ES-I3 (cell line): ENCODE measurements around the gene BPIFB6.
"Not testable (repeated sequence)": the region's sequence is repeated elsewhere in the genome, so short reads cannot be mapped to it uniquely, and the experiment has no call there.

Source experiments
- H3K36me3 ChIP-seq: 2 replicates; pipeline ENCODE4 v1.6.1; 2013; ENCODE audit warnings: mild to moderate bottlenecking, low read length, control low read depth, moderate library complexity; ENCODE audit not compliant: insufficient read depth
- H3K4me1 ChIP-seq: 2 replicates; pipeline ENCODE4 v1.6.1; 2013; ENCODE audit warnings: mild to moderate bottlenecking, control low read depth, low read length; ENCODE audit not compliant: insufficient read depth
- H3K9ac ChIP-seq: 2 replicates; pipeline ENCODE4 v1.6.1; 2013; ENCODE audit warnings: low read depth, mild to moderate bottlenecking, low read length, moderate library complexity
- H3K9me3 ChIP-seq: 2 replicates; pipeline ENCODE4 v1.6.1; 2013; ENCODE audit warnings: mild to moderate bottlenecking, low read length, moderate library complexity; ENCODE audit not compliant: control insufficient read depth, insufficient read depth

The BPIFB6 gene

DNA sequence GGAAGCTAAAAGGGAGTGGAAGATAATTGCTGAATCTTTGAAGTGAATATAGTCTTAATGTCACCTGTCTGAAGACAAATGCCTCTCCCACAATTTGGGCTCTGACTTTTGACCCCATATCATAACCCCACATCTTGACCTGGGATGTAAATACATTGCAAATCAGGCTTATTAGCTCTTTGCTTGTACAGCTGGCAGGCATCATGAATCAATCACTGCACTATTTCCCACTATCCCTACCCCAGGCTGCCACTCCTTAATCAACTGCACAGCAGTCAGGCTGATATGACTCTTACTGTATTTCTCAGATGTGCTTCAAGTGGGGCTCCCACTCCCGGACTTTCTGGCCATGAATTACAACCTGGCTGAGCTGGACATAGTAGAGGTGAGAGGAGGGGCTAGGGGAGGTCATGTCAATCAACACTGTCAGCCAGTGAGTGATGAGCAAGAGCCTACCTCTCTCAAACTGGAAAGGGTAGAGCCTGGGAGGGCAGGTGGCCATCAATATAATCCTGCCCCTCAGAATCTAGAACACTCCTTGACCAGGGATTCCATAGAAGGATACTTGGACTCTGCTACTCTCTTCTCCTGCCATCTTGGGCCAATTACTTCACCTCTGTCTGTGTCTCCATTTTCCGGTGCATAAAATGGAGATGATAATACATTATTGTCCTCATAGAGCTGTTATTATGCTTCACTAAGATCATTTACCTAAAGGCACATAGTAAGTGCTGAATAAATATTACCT is 11.7 kb downstream of the BPIFB6 start:
- no peaks in the 10 kb centered on the region for H3K36me3 ChIP-seq
- no peak overlapping the region for H3K9ac ChIP-seq

DNA sequence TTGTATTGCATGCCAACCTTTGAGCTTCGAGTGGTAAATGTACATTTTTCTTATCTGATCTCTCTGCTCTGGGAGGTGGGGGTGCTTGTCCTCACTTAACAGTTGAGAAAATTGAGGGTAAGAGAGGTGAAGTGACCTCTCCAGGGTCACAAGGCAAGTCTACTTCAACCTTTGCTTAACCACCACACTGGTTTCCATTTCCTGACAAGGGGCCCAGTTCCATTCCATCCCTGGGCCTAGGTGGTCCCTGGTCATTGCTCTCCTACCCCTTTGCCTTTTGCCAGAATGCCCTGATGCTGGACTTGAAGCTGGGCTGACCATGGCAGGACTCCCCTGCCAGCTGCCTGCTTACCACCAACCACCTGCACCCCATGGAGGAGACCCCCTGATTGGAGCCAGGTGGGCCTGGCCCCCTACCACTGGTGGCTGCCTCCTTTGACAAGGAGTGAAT is 12.3 kb downstream of the BPIFB6 start:
- peaks cover 5% of the 10 kb centered on the region for H3K9me3 ChIP-seq
- H3K36me3 ChIP-seq = no peaks in the 10 kb centered on the region
- no peaks in the 10 kb centered on the region for H3K4me1 ChIP-seq
- no peak overlapping the region for H3K9ac ChIP-seq

More for the DNA sequence above, 11.7 kb downstream of the BPIFB6 start:
- no peaks in the 10 kb centered on the region for H3K4me1 ChIP-seq
- peaks cover 5% of the 10 kb centered on the region for H3K9me3 ChIP-seq

GRCh38 chr20:33045129-33045721 is 13.8 kb downstream of the BPIFB6 start:
- H3K4me1 ChIP-seq, H3K9ac ChIP-seq, H3K36me3 ChIP-seq, H3K9me3 ChIP-seq: not testable (repeated sequence)

DNA sequence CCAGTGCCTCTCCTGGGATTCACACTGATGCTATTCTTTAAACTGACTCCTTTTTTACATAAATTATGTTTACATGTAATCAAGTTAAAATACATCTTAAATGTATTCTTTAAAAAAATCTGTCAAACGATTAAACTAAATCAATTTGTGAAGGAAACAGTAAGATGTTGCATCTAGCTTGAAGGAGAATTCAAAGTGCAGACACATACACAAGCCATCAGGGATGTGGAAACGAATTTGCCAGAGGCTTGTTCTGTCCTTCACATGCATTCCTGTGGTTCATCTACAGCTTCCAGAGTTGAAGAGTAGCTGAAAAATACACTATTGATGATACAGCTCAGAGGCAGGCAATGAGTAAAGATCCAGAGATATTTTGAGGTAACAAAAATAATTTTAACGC is 15.0 kb downstream of the BPIFB6 start:
- Histone ChIP-seq H3K9me3 (peaks cover 5% of the 10 kb centered on the region), H3K9ac (no peak overlapping the region), H3K36me3 (no peaks in the 10 kb centered on the region), H3K4me1 (no peaks in the 10 kb centered on the region)

DNA sequence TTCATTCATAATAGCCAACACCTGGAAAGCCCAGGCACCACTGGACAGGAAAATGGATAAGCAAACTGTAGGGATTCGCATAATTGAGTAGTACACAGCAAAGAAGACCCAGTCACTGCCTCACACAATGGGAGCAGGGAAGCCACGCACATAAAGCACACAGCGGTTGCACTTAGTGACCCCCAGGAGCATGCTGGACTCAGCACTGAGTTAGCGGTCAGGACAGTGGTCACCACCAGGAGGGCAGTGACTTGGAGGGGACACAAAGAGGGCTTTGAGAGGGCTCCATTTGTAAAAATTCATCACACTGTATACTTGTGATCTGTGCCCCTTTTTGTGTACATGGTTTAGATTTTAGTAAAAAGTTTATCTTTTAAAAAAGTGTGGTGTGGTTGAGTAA is 19.9 kb downstream of the BPIFB6 start:
- Histone ChIP-seq H3K9ac (no peak overlapping the region), H3K9me3 (no peaks in the 10 kb centered on the region), H3K4me1 (peaks cover 6% of the 10 kb centered on the region; the same call in 1 of the 2 replicates), H3K36me3 (no peaks in the 10 kb centered on the region)

DNA sequence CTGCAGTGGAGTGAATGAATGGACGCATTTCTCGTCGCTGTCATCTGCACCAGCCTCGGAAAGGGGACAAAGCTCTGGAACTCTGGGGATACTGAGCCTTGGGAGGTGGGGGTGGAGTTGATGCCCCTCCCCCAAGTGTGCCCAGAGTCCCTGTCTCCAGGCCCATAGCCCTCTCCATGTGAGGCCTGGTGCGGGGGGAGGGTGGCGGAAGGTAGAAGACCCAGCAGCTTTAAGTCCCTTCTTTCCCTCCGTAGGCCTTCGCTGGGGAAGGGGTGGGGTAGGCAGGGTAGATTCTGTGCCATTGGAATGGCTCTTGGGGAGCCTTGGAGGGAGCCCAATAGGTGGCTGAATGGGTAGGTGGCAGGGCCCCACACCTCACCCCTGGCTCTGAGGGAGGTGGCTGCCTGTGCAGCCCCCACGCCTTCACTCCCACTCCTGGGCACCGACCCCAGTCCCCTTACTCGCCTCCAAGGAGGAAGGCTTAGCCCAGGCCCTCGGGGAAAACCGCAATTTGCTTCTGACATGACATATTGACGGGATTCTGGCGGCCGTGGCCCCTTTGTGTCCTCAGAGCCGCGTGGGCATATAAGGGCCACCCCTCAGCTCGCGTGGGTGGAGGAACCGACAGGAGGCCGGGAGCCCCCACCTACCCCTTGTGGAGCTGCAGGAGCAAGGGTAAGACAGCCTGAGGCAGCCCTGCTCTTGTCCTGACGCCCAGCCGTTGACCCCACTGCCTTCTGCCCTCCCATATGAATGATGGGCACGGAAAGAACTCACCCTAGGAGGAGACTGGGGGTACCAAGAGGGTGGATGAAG is 22.1 kb downstream of the BPIFB6 start, which contains the start of gene BPIFB3:
Gene BPIFB3, plus strand, starts transcription at position 613 of the 816 bp plus-strand sequence. CDS start 1,533 bp downstream, outside the sequence.
- Histone ChIP-seq H3K4me1 (peaks cover 6% of the 10 kb centered on the region; the same call in 1 of the 2 replicates), H3K36me3 (no peaks in the 10 kb centered on the region), H3K9ac (no peak within 1 kb of the TSS), H3K9me3 (no peaks in the 10 kb centered on the region)

DNA sequence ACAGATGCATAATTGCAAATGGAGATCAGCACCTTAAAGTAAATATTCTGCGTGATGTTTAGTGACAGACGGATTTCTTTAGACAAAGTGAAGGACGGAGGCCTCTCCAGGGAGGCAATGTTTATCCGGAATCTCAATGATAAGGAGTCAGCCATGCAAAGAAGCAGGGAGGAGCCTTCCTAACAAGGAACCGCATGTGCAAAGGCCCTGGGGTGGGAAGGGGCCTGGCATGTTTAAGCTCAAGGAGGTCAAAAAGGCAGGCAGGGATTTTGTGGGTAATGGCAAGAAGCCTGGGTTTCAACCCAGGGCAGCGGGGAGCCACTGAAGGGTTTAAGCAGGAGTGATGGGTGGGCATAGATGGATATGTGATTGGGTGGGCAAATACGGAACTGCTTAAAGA is 22.9 kb downstream of the BPIFB6 start:
- Histone ChIP-seq H3K4me1 (peaks cover 6% of the 10 kb centered on the region; the same call in 1 of the 2 replicates), H3K9ac (no peak overlapping the region), H3K9me3 (no peaks in the 10 kb centered on the region), H3K36me3 (no peaks in the 10 kb centered on the region)

DNA sequence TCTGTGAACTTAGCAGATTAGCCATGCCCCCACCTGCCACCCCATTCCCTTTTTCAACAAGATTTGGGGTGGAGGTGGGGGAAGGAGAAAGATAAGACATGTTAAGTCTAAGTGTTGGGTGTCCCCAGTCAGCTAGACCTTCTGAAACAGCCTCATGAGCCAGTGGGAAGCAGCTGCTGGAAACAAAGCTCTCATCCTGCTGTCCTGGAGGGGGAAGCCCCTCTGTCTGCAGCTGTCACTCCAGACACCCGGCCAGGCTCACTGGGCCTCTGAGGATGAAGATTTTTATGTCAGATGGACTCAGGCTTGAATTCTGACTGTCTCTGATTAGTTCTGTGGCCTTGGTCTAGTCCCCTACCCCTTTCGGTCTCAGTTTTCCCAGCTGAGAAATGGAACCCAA is 23.3 kb downstream of the BPIFB6 start:
- peaks cover 6% of the 10 kb centered on the region; the same call in 1 of the 2 replicates for H3K4me1 ChIP-seq
- no peaks in the 10 kb centered on the region for H3K9me3 ChIP-seq
- no peak overlapping the region for H3K9ac ChIP-seq
- H3K36me3 ChIP-seq = no peaks in the 10 kb centered on the region

- no peaks in the 10 kb centered on the region for H3K36me3 ChIP-seq
- no peaks in the 10 kb centered on the region for H3K9me3 ChIP-seq
- H3K9ac ChIP-seq = no peak overlapping the region
- no peaks in the 10 kb centered on the region for H3K4me1 ChIP-seq
These were observed 27.7 kb downstream of the BPIFB6 start for GRCh38 chr20:33059136-33059535.

GRCh38 chr20:33059741-33060390 is 28.4 kb downstream of the BPIFB6 start:
- Histone ChIP-seq H3K9me3 (no peaks in the 10 kb centered on the region), H3K36me3 (no peaks in the 10 kb centered on the region), H3K4me1 (no peaks in the 10 kb centered on the region), H3K9ac (no peak overlapping the region)

DNA sequence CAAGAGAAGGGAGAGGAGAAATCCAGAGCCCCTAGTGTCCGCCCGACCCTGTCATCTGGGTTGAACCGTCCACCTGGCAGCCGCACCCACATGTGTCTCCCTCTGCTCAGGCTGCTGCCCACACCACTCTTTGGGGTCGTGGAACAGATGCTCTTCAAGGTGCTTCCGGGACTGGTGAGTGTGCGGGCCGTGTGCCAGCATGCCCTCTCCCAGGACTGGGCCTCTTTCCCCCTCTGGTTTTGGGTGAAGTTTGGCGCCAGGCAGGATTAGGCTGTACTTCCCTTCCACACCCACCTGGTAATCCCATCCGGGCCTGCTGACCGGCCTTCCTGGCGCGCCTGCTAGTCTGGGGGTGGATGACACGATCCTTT is 30.2 kb downstream of the BPIFB6 start:
- H3K4me1 ChIP-seq = no peaks in the 10 kb centered on the region
- no peaks in the 10 kb centered on the region for H3K9me3 ChIP-seq
- H3K36me3 ChIP-seq = no peaks in the 10 kb centered on the region
- no peak overlapping the region for H3K9ac ChIP-seq

GRCh38 chr20:33062105-33062824 is 30.8 kb downstream of the BPIFB6 start:
- H3K9me3 ChIP-seq = no peaks in the 10 kb centered on the region
- H3K36me3 ChIP-seq = no peaks in the 10 kb centered on the region
- no peak overlapping the region for H3K9ac ChIP-seq
- H3K4me1 ChIP-seq = no peaks in the 10 kb centered on the region

DNA sequence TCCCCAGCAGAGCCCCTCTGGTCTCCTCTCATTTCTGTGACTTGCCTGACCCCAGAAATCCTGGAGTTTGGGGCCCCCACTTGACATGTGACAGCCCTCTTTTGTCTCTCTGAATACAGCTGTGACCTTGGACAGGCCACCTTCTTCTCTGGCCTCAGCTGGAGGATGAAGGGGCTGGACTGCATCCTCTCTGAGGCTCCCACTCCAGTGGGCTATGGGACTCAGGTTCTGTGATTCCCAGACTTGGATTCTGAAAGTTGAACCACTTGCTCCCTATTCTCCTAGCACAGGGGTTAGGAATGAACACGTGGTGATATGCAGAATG is 31.3 kb downstream of the BPIFB6 start:
- Histone ChIP-seq H3K36me3 (no peaks in the 10 kb centered on the region), H3K9me3 (no peaks in the 10 kb centered on the region), H3K9ac (no peak overlapping the region), H3K4me1 (no peaks in the 10 kb centered on the region)

GRCh38 chr20:33063271-33063670 is 31.8 kb downstream of the BPIFB6 start:
- Histone ChIP-seq H3K9me3 (no peaks in the 10 kb centered on the region), H3K36me3 (no peaks in the 10 kb centered on the region), H3K9ac (no peak overlapping the region), H3K4me1 (no peaks in the 10 kb centered on the region)
